Effector CD4-positive, alpha-beta T cell (primary cell): ENCODE measurements around the gene SYNC.
"Not testable (repeated sequence)": the region's sequence is repeated elsewhere in the genome, so short reads cannot be mapped to it uniquely, and the experiment has no call there.

ENCODE experiments used
- DNase-seq: peaks from one replicate; pipeline ENCODE4 v3.0.0-alpha.2; 2020

The SYNC gene

GRCh38 chr1:32724678-32725614 lies 22.4 kb upstream of the SYNC start:
- no peak for DNase-seq

GRCh38 chr1:32719681-32720275 lies 17.2 kb upstream of the SYNC start:
- no peak for DNase-seq

GRCh38 chr1:32718527-32718926 lies 16.0 kb upstream of the SYNC start:
- DNase-seq, result no peak

GRCh38 chr1:32718036-32718435 lies 15.5 kb upstream of the SYNC start:
- DNase-seq, result no peak

- no peak for DNase-seq
These were observed 14.9 kb upstream of the SYNC start for GRCh38 chr1:32717503-32717902.

- DNase-seq, result no peak
These were observed 14.0 kb upstream of the SYNC start for GRCh38 chr1:32716312-32717148.

- DNase-seq, result no peak
These were observed 13.3 kb upstream of the SYNC start for GRCh38 chr1:32715901-32716311.

- no peak for DNase-seq
These were observed 11.7 kb upstream of the SYNC start for GRCh38 chr1:32714277-32714676.

- no peak for DNase-seq
These were observed 10.5 kb upstream of the SYNC start for GRCh38 chr1:32713081-32713480.

- DNase-seq, result not testable (repeated sequence)
These were observed 8.7 kb upstream of the SYNC start for GRCh38 chr1:32711221-32711620.

GRCh38 chr1:32709476-32709875 lies 6.9 kb upstream of the SYNC start:
- no peak for DNase-seq

- no peak for DNase-seq
These were observed 6.5 kb upstream of the SYNC start for GRCh38 chr1:32709075-32709474.

- no peak for DNase-seq
These were observed 3.9 kb upstream of the SYNC start for GRCh38 chr1:32706491-32706890.

- no peak for DNase-seq
These were observed 2.9 kb upstream of the SYNC start for GRCh38 chr1:32705516-32705915.

GRCh38 chr1:32703479-32704291 lies 1.1 kb upstream of the SYNC start:
- no peak for DNase-seq

GRCh38 chr1:32701951-32702598 lies 495 bp downstream of the SYNC start:
- DNase-seq, result no peak

- no peak for DNase-seq
These were observed 1.1 kb downstream of the SYNC start for GRCh38 chr1:32701421-32701911.

GRCh38 chr1:32696996-32697395 lies 5.6 kb downstream of the SYNC start:
- DNase-seq, result not testable (repeated sequence)

GRCh38 chr1:32696041-32696440 lies 6.5 kb downstream of the SYNC start:
- DNase-seq, result no peak

GRCh38 chr1:32695098-32695904 lies 7.3 kb downstream of the SYNC start:
- DNase-seq, result no peak
